ENCODE measurements around the gene MAN1A1.

Gene MAN1A1

GRCh38 chr6:119343167-119343566 lies 6.4 kb downstream of the MAN1A1 start:
- Histone ChIP-seq H3K9ac (ENCODE audit: low read length) (no peak overlapping the region), H3K9me2 (replicated peaks; ENCODE audit: insufficient read depth, low read length) (no peaks in the 10 kb centered on the region), H3K27ac (ENCODE audit: low read length) (no peak overlapping the region), H3F3A (ENCODE audit: insufficient read depth, low read length) (peaks cover 15% of the 10 kb centered on the region), H3K4me3 (ENCODE audit: low read length) (0 out of 2 replicates have a peak overlapping the region, but pooled peaks have one; percentile 3), H3K79me2 (ENCODE audit: low read length) (peaks cover 100% of the 10 kb centered on the region), H2AFZ (ENCODE audit: low read length) (no peak overlapping the region), H3K4me1 (ENCODE audit: low read length) (peaks cover 42% of the 10 kb centered on the region), H3K9me3 (replicated peaks; ENCODE audit: insufficient read depth, low read length) (no peaks in the 10 kb centered on the region), H3K4me2 (ENCODE audit: low read depth, low read length) (peak overlapping the region; percentile 86), H4K20me1 (ENCODE audit: insufficient read depth, low read length) (peaks cover 22% of the 10 kb centered on the region), H3K27me3 (replicated peaks; ENCODE audit: insufficient read depth, low read length) (no peaks in the 10 kb centered on the region), H3K36me3 (replicated peaks; ENCODE audit: insufficient read depth, low read length) (no peaks in the 10 kb centered on the region; the same call in 1 of the 2 replicates)
- no peak for TF ChIP-seq EZH2 (optimal IDR thresholded peaks at IDR 0.05; ENCODE audit: low read depth, low read length)
- TF ChIP-seq CTCF (IDR thresholded peaks at IDR 0.05; ENCODE audit: low read length) = no peak
- TF ChIP-seq EZH2phosphoT487 (IDR thresholded peaks at IDR 0.05; ENCODE audit: low read length) = no peak
- no peak for DNase-seq

GRCh38 chr6:119342430-119342829 lies 7.1 kb downstream of the MAN1A1 start:
- H3K4me3 ChIP-seq (ENCODE audit: low read length) = no peak overlapping the region
- H3K36me3 ChIP-seq (replicated peaks; ENCODE audit: insufficient read depth, low read length) = no peaks in the 10 kb centered on the region; the same call in 1 of the 2 replicates
- H3K27me3 ChIP-seq (replicated peaks; ENCODE audit: insufficient read depth, low read length) = no peaks in the 10 kb centered on the region
- no peak for TF ChIP-seq EZH2phosphoT487 (IDR thresholded peaks at IDR 0.05; ENCODE audit: low read length)
- TF ChIP-seq EZH2 (optimal IDR thresholded peaks at IDR 0.05; ENCODE audit: low read depth, low read length) = no peak
- no peak for TF ChIP-seq CTCF (IDR thresholded peaks at IDR 0.05; ENCODE audit: low read length)
- H3K9me2 ChIP-seq (replicated peaks; ENCODE audit: insufficient read depth, low read length) = no peaks in the 10 kb centered on the region
- peaks cover 8% of the 10 kb centered on the region for H3F3A ChIP-seq (ENCODE audit: insufficient read depth, low read length)
- H3K27ac ChIP-seq (ENCODE audit: low read length) = no peak overlapping the region
- no peak for DNase-seq
- H3K4me2 ChIP-seq (ENCODE audit: low read depth, low read length) = peak overlapping the region; percentile 86; the same call in 1 of the 2 replicates
- peaks cover 45% of the 10 kb centered on the region for H3K4me1 ChIP-seq (ENCODE audit: low read length)
- H3K79me2 ChIP-seq (ENCODE audit: low read length) = peaks cover 100% of the 10 kb centered on the region
- peaks cover 26% of the 10 kb centered on the region for H4K20me1 ChIP-seq (ENCODE audit: insufficient read depth, low read length)
- no peak overlapping the region for H2AFZ ChIP-seq (ENCODE audit: low read length)
- H3K9me3 ChIP-seq (replicated peaks; ENCODE audit: insufficient read depth, low read length) = no peaks in the 10 kb centered on the region
- H3K9ac ChIP-seq (ENCODE audit: low read length) = no peak overlapping the region

- Histone ChIP-seq H3K9me2 (replicated peaks; ENCODE audit: insufficient read depth, low read length) (no peaks in the 10 kb centered on the region), H3K9me3 (replicated peaks; ENCODE audit: insufficient read depth, low read length) (no peaks in the 10 kb centered on the region), H3F3A (ENCODE audit: insufficient read depth, low read length) (0 out of 2 replicates have a peak, but pooled peaks cover 3% of the 10 kb centered on the region), H3K4me3 (ENCODE audit: low read length) (no peak overlapping the region), H3K27ac (ENCODE audit: low read length) (no peak overlapping the region), H4K20me1 (ENCODE audit: insufficient read depth, low read length) (peaks cover 32% of the 10 kb centered on the region), H3K9ac (ENCODE audit: low read length) (no peak overlapping the region), H2AFZ (ENCODE audit: low read length) (no peak overlapping the region), H3K36me3 (replicated peaks; ENCODE audit: insufficient read depth, low read length) (no peaks in the 10 kb centered on the region; the same call in 1 of the 2 replicates), H3K79me2 (ENCODE audit: low read length) (peaks cover 99% of the 10 kb centered on the region), H3K4me2 (ENCODE audit: low read depth, low read length) (no peak overlapping the region), H3K27me3 (replicated peaks; ENCODE audit: insufficient read depth, low read length) (no peaks in the 10 kb centered on the region), H3K4me1 (ENCODE audit: low read length) (peaks cover 57% of the 10 kb centered on the region)
- TF ChIP-seq EZH2 (optimal IDR thresholded peaks at IDR 0.05; ENCODE audit: low read depth, low read length) = no peak
- TF ChIP-seq CTCF (IDR thresholded peaks at IDR 0.05; ENCODE audit: low read length) = no peak
- no peak for TF ChIP-seq EZH2phosphoT487 (IDR thresholded peaks at IDR 0.05; ENCODE audit: low read length)
- no peak for DNase-seq
Measured at GRCh38 chr6:119340796-119341487, 8.6 kb downstream of the MAN1A1 start.

Measured in MM.1S (cell line).